Tibial nerve (tissue), 4 donors: ENCODE measurements around the gene BRME1. TPM values are rescaled to one million over a fixed set of nuclear protein-coding genes. Genes with fewer than 3 reads are reported as not detected.
A peak's percentile ranks its signal among the peaks of the same experiment; 100 is the strongest.

ENCODE experiments used
- DNase-seq, 2 donors: peaks; one replicate each; pipeline ENCODE4 v3.0.0-alpha.2; 2019; ENCODE audit warnings: low spot score in 2 of 2
- H3K27ac ChIP-seq, 4 donors: fragments of 200-600 bp; sonication (generic) in 3 of 4; one replicate each; pipeline ENCODE4 v1.5.1; 2017 to 2019; ENCODE audit warnings: mild to moderate bottlenecking in 1 of 4
- H3K27me3 ChIP-seq, 2 donors: fragments of 200-600 bp; sonication (generic) in 1 of 2; one replicate each; pipeline versions ENCODE4 v1.5.1 to v1.6.0; 2017 to 2019
- H3K36me3 ChIP-seq, 3 donors: fragments of 200-600 bp; sonication (generic); one replicate each; pipeline ENCODE4 v1.5.1; 2018 to 2019
- H3K4me1 ChIP-seq, 4 donors: fragments of 200-600 bp; sonication (generic) in 3 of 4; one replicate each; pipeline ENCODE4 v1.5.1; 2017 to 2019
- H3K4me3 ChIP-seq, 4 donors: fragments of 200-600 bp; sonication (generic) in 3 of 4; one replicate each; pipeline ENCODE4 v1.5.1; 2017 to 2019; ENCODE audit warnings: mild to moderate bottlenecking in 1 of 4, moderate library complexity in 1 of 4
- H3K9me3 ChIP-seq, 4 donors: fragments of 200-600 bp; sonication (generic) in 3 of 4; one replicate each; pipeline ENCODE4 v1.5.1; 2017 to 2019
- CTCF ChIP-seq, 5 experiments: fragments of 200-600 bp in 3 of 5; fragments of 450-650 bp in 2 of 5; sonication (generic) in 3 of 5; IDR thresholded peaks; one replicate each; pipeline ENCODE4 v1.5.1; 2016 to 2019; ENCODE audit warnings: antibody characterized with exemption in 5 of 5, mild to moderate bottlenecking in 3 of 5, moderate library complexity in 2 of 5
- EP300 ChIP-seq, 2 donors: sonication (generic); formaldehyde crosslinking; IDR thresholded peaks; one replicate each; pipeline ENCODE4 v1.6.1; 2017; ENCODE audit warnings: antibody characterized with exemption in 2 of 2, mild to moderate bottlenecking in 1 of 2
- POLR2A ChIP-seq, 2 donors: fragments of 450-650 bp; IDR thresholded peaks; one replicate each; pipeline ENCODE4 v1.6.1; 2017; ENCODE audit warnings: antibody characterized with exemption in 2 of 2, mild to moderate bottlenecking in 2 of 2, moderate library complexity in 2 of 2
- WGBS, 2 donors: methylation state at CpG; one replicate each; pipeline ENCODE4 v1.1.5; 2018; 5-methylcytosine and 5-hydroxymethylcytosine counted together
- total RNA-seq, 4 donors: library from RNA; depleted of rRNA; stranded (reverse); fragments of >200 nt; gene quantifications; one replicate each; pipeline ENCODE4 v1.1.0, GENCODE V29; 2016

The BRME1 gene
- total RNA-seq, 4 donors from 2014 or later: 1.5 to 3.3 (median 3.0) TPM; not detected in 1

GRCh38 chr19:13864667-13865570 lies 41.0 kb downstream of the BRME1 start:
- Histone ChIP-seq H3K9me3 (no peaks in the 10 kb centered on the region), H3K27ac (peak overlapping the region in 2 of 4 donors; percentile 66 to 69), H3K27me3 (peaks cover 0 to 4% of the 10 kb centered on the region in 2 donors), H3K36me3 (no peaks in the 10 kb centered on the region), H3K4me1 (peaks cover 0 to 36% (median 12%) of the 10 kb centered on the region in 4 donors), H3K4me3 (peak overlapping the region; percentile 19 to 81 (median 50))
- TF ChIP-seq CTCF (IDR thresholded peaks at IDR 0.05) (no peak), EP300 (IDR thresholded peaks at IDR 0.05) (no peak), POLR2A (IDR thresholded peaks at IDR 0.05) (no peak)
- no peak for DNase-seq
- 2 to 18% methylated on average over 11 to 19 of the region's 113 CpGs for WGBS, 2 donors

- Histone ChIP-seq H3K4me3 (no peak overlapping the region), H3K27me3 (peaks cover 0 to 4% of the 10 kb centered on the region in 2 donors), H3K36me3 (no peaks in the 10 kb centered on the region), H3K27ac (peak overlapping the region in 1 of 4 donors; percentile 66), H3K4me1 (peaks cover 0 to 36% (median 12%) of the 10 kb centered on the region in 4 donors), H3K9me3 (no peaks in the 10 kb centered on the region)
- TF ChIP-seq EP300 (IDR thresholded peaks at IDR 0.05): no peak
- WGBS, 2 donors: 39 to 55% methylated on average over 10 to 13 of the region's 13 CpGs
- DNase-seq: no peak
These were observed 41.8 kb downstream of the BRME1 start for GRCh38 chr19:13864046-13864666.

GRCh38 chr19:13861714-13862531 lies 44.0 kb downstream of the BRME1 start:
- 1% methylated on average over 20 to 27 of the region's 27 CpGs for WGBS, 2 donors
- Histone ChIP-seq H3K4me3 (peak overlapping the region; percentile 27 to 52 (median 40)), H3K4me1 (peaks cover 0 to 36% (median 12%) of the 10 kb centered on the region in 4 donors), H3K27ac (peak overlapping the region; percentile 81 to 94 (median 90)), H3K9me3 (no peaks in the 10 kb centered on the region), H3K36me3 (no peaks in the 10 kb centered on the region), H3K27me3 (peaks cover 0 to 4% of the 10 kb centered on the region in 2 donors)
- peak; percentile 59 to 77 for TF ChIP-seq EP300 (IDR thresholded peaks at IDR 0.05)
- peak; percentile 96 to 99 (median 98) for TF ChIP-seq CTCF (IDR thresholded peaks at IDR 0.05)
- TF ChIP-seq POLR2A (IDR thresholded peaks at IDR 0.05): peak in 1 of 2 donors; percentile 14
- peak; percentile 88 to 92 for DNase-seq

GRCh38 chr19:13861392-13861713 lies 44.6 kb downstream of the BRME1 start:
- WGBS, 2 donors: 12% methylated on average over 11 of the region's 11 CpGs
- no peaks in the 10 kb centered on the region for H3K36me3 ChIP-seq

More at GRCh38 chr19:13861392-13861713, 44.6 kb downstream of the BRME1 start:
- TF ChIP-seq POLR2A (IDR thresholded peaks at IDR 0.05) (no peak), EP300 (IDR thresholded peaks at IDR 0.05) (no peak), CTCF (IDR thresholded peaks at IDR 0.05) (no peak)
- Histone ChIP-seq H3K4me3 (peak overlapping the region in 3 of 4 donors; percentile 39 to 52 (median 41)), H3K9me3 (no peaks in the 10 kb centered on the region), H3K27ac (peak overlapping the region; percentile 81 to 94 (median 90)), H3K27me3 (peaks cover 0 to 1% of the 10 kb centered on the region in 2 donors), H3K4me1 (peaks cover 0 to 34% (median 12%) of the 10 kb centered on the region in 4 donors)
- no peak for DNase-seq
